ENCODE data around the gene TRIO.

GRCh38 chr5:14256026-14256690 is 113.0 kb downstream of the TRIO start:
- TF ChIP-seq CTCF (IDR thresholded peaks at IDR 0.05) (no peak), POLR2A (IDR thresholded peaks at IDR 0.05) (no peak)
